Fibroblast of skin of back (primary cell): ENCODE results near the gene HYAL2. TPM values are rescaled to one million over a fixed set of nuclear protein-coding genes. Genes with fewer than 3 reads are reported as not detected.

Source experiments
- DNase-seq: peaks from one replicate; pipeline ENCODE4 v3.0.0-alpha.2; 2013
- polyA plus RNA-seq, 2 experiments: library from polyadenylated mRNA; unstranded; fragments of 120-200 nt; gene quantifications; one replicate each; pipeline ENCODE4 v1.2.1, GENCODE V29; 2013; ENCODE audit not compliant: insufficient read length in 2 of 2

The HYAL2 gene, protein sequence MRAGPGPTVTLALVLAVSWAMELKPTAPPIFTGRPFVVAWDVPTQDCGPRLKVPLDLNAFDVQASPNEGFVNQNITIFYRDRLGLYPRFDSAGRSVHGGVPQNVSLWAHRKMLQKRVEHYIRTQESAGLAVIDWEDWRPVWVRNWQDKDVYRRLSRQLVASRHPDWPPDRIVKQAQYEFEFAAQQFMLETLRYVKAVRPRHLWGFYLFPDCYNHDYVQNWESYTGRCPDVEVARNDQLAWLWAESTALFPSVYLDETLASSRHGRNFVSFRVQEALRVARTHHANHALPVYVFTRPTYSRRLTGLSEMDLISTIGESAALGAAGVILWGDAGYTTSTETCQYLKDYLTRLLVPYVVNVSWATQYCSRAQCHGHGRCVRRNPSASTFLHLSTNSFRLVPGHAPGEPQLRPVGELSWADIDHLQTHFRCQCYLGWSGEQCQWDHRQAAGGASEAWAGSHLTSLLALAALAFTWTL
- 31.7 TPM for polyA plus RNA-seq (2013, experiment 1 of 2; ENCODE audit: insufficient read length)
- polyA plus RNA-seq (2013, experiment 2 of 2; ENCODE audit: insufficient read length) = 21.3 TPM

DNA sequence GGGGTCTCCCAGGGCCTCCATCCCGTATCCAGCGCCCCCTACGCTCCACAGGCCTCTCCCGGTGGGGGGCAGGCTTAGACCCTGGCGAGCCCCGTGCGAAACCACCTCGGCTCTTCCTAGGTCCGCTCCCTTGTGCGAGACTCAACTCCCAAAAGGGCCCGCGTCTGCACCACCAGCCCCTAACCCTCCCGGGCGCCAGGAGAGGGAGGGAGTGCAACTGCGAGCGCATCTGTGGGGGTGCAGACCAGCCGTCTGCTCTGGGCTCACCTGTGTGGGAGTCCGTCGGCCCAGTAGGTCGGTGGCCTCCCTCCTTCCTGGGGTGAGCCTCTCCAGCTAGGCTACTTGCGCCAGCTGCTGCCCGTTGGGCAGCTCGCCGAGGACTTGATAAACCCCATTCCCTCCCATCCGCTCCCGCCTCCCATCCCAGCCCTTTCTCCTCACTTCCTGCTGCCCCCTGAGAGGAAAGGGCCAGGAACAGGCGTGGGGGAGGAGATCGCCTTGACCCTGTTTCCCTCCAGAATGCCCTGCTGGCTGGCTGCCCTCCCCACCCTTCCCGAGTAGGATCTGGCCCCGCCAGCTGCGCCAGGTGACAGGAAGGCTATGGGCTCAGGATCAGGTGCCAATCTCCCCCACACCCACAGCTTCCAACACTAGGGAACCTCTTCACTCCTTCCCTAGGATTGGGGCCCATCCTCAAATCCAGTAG, at the start of gene HYAL2:
Gene HYAL2 (minus strand): TSS at position 360 of the 706 bp plus-strand sequence. CDS start 2,256 bp downstream, outside the sequence.
- no peak for DNase-seq

DNA sequence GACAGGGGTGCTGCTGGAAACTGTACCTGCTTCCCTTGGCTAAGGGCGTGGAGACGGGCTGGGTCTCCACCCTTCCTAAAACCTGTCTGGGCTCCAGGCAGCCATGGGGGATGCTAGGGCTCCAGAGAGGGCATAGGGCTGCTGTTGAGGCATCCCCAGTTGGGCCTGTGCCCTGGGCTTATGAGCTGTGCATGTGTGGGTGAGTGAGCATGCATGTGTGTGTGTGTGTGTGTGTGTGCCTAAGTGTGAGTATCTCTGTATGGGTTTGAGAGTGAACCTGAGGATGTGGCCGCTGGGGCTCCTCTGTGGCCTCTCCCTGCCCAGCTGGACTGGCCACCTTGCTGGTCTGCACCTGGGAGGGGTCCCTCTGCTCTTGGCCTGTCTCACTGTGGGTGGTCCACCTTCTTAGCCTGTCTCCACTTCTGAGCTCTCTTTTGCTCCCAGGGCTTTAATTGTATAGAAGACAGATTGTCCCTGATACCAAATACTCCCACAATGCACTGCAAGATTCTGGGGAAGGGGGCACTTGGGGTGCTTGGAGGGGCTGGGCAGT, 48.7 kb upstream of the HYAL2 start:
- no peak for DNase-seq

DNA sequence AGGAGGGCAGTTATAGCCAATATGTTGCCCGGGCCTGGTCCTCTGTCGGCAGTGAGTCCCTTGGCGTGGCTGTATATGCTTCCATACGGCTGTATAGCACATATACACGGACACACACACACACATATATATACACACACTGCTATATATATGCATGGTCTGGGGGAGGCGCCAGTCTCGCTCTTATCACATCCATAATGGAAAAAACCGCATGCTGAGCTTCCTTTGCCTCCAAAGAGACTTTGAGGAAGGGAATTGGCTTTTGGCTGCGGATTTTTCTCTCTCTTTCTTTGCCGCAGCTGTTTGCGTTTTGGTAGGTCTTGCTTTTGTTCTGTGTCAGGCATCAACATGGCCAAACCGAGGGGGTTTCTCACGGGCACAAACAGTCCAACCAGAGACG, 48.0 kb upstream of the HYAL2 start:
- DNase-seq = peak; percentile 40

DNA sequence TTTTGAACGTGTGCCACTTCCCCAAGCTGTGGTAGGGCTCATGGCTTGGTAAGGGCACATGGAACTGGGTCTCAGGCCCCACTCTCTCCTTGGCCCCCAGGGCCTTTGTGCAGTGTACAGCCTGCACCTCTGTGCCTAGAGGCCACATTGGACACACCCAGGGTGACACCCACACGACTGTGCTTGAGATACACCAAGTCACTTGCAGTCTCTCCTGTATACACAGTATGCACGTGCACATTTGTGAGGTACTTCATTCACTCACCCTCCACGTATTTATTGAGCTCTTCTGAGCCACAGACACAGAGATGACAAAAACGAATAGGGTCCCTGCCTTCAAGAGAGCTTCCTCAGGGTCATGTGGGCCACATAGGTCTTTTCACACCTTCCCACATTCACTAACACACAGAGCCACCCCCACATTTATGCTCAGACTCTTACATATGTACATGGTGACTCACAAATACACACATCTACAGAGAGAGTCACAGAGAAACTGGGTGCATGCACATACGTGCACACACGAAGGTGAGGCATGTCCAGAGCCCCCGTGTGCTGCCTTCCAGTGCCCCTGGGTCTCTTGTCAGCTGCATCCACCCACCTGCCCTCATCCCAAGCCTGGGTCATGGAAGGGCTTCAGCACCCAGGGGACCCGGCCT, 46.6 kb upstream of the HYAL2 start:
- DNase-seq = no peak

DNA sequence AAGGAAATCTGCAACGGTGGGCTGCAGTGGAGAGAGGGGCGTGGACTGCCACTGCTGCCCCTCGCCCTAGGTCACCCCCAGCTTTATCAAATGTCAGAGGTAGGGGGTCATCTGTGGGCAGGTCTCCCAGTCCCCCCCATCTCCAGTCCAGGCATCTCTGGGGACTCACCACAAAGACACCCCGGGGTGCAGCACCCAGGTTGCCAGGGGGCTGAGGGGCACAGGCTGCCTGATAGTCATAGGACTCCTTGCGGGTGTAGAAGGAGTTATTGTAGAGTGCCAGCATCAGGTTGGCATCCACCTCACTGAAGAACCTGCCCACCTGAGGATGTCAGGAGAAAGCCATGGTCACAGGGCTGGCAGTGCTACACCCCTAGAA, 43.3 kb upstream of the HYAL2 start:
- no peak for DNase-seq

DNA sequence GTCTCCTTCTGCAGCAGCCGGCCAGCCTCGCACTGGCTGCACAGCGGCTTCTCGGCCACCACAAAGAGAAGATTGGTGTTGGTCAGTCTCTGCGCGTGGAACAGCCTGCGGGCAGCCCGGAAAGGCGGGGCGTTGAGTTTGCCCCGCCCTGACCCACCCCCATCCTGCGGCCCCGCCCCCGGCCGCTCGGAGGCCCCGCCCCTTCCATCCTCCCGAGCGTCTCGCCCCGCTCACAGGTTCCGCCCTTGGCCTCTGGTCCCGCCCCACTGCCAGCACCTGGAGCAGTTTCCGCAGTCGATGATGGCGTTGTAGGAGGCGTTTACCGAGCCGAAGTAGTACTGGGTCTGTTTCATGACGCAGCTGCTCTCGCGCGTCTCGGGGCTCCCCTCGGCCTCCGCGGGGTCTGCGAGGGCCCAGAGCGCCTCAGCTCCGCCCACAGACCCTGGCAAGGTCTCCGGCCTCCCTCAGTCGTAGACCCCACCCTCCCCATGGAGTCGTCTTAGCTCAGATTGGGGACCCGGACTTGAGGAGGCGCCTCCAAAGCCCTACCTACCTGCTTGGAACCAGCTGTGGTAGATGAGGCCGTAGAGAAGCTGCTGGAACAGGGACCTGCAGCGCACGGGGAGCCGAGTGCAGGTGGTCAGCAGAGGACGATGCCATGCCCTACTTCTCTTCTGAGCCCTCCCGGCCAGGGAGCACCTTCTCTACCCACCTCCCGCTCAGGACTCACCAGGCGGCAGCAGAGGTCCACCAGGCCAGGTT, 42.7 kb upstream of the HYAL2 start:
- peak; percentile 47 for DNase-seq

DNA sequence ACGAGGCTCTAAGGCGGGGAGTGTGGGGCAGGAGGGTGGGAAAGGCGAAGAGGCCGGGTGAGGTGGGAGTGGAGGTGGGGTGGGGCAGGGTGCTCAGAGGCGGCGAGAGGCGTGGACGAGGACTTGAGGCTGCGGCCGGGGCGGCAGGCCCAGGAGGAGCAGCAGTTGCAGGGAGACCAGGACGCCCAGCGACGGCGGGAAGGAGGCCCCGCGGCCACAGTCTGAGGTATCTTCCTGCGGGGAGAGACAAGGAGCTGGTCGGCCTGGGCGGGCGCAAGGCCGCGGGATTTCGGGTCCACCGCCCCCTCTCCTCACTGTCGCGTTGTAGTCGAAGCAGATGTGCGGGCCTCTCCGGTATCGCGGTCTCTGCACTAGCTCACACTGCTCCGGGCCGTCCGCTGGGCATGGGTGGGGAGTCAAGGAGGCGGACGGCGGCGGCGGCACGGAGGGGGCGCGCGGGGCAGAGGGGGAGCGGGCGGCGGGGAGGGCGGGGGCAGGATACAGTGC, 42.1 kb upstream of the HYAL2 start:
- DNase-seq = peak; percentile 31

DNA sequence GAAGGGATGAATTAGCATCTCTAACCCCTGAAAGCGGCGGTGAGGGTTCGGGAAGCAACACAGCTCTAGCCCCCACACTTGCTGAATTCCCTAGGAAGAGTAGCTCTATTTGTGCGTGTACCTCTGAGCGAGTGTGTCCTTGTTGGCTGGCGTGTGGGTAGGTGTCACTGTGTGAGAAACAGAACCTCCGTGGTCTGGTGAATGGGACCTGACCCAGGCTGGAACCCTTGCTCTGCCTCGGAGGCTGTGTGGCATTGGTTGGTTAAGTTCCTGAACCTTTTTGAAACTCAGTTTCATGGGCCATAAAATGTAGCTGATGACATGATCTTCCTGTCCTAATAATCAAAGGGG, 37.2 kb upstream of the HYAL2 start:
- no peak for DNase-seq

DNA sequence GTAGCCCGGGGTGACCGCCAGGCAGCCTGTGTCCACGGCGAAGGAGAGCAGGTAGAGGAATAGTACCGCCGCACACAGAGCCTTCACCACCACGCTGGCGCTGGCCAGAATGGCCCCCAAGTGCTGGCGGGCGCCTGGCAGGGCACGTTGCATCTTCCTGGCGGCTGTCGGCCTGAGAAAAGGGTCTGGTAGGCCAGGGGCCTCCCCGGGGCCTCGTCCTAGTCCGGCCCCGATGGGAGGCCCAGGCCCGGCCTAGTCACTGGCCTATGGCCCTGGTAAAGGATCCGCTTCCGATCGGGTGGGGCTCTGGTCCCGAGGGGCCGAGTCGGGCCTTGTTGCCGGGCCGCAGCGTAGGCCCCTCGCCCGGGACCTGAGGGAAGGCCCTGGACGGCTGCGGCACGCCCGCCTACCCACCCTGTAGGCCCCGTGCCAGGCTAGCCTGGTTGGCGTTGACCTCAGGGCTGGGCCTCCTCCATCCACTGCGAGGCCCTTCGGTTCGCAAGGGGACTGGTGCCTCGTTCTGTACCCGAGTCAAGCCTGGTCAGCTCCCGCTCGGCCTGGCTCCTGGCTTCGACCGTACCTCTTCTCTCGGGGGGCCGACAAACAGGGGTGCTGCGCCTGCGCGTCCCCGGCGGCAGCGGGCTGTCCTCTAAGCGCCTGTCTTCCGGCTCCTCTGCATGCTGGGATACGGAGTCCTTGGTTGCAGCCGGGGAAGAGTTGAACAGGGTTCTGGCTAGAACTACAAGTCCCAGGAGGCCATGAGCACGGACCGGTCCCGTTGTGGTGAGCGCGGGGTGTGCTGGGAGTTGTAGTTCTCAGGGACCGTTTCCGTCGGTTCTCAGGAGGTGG, 36.6 kb upstream of the HYAL2 start, which contains the start of gene TMEM115:
Gene TMEM115 (minus strand): TSS at position 611 of the 849 bp plus-strand sequence. CDS start 458 bp downstream, at position 153.
- DNase-seq = peak; percentile 99

DNA sequence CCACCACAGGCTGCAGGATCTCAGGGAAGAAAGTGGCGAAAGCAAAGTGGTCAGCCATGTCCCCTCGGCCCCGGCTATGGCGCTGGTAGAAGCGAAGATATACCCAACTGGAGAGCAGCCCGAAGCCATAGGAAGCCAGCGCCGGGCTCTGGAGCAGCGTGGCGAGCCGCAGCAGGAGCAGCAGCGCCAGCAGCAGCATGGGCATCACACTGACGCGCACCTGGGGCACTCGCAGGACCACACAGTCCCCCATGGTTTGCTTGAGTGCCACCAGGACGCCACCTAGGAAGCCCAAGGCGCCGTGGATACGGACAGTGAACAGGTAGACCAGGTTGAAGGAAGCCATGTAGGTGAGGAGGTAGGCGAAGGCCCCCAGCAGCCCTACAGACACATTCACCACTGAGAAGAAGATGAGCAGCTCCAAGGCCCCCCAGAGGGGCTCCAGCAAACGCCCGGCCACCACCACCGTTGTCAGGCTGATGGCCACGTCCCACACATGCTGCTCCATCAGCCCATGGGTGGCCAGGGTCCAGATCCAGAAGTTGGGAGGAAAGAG, 35.9 kb upstream of the HYAL2 start:
- no peak for DNase-seq

DNA sequence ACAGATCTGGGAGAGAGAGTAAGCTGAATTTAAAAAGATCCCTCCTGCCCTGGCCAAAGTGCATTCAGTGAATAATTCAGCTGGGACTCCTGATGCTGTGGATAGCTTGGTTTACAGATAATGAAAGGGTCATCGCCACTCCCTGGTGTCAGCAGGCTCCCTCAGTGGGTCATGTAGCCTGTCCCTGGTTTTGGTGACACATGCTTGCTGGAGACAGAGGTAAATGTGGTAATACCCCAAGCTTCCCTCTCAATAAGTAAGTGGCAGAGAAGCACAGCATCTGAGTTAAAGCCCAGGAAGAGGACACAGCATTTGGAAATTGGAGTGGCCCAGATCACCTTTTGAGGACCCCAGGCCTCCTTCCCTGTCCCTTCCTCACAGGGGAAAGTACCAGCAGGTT, 34.9 kb upstream of the HYAL2 start:
- no peak for DNase-seq

DNA sequence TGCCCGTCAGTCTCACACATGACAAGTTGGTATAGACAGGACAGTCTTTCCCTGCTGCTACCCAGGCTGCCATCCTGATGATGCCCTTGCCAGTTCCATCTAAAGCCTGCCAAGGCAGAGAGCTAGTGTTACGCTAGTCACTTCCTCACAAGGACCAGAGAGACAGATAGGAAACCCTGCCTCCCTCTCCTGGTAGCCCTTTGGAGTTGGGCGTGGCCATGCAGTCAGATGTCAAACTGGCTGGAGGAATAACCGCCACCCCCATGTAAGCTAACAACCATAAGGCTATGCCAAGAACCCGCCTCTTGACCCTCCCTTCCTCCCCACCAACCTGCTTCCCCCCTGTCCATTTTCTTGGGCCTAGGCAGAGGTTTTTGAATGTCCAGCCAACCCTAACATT, 34.0 kb upstream of the HYAL2 start:
- no peak for DNase-seq

DNA sequence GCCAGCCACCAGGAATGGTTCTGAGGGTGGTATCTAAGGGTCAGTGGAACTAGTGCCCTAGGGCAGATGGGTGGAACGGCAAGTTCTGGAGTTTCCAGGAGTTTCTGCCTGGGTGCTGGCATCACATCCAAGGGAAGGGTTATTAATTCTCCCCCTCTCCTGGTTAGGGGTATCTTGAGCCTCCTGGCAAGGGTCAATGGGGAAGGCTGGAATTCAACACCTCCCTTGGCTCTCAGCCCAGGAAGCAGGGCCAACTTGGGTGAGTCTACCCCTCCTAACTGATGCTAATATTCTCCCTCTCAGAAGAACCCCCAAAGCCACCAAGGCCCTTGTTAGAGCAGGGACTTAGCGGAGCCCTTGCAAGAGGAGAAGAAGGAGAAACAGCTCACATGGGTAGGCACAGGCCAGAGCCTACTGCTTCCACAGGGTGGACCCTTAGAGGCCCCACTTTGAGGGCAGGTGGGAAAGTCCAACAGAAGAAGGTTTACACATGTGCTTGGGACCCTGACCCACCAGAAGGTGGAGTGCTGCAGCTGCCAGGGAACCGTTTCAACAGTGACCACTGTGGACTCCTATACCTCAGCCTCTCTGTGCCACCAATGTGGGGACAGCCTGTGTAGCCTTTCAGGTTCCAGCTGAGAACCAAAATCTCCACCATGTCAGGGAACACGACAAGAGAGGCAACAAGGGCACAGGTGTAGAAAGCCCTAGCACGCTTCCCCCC, 33.4 kb upstream of the HYAL2 start:
- no peak for DNase-seq

DNA sequence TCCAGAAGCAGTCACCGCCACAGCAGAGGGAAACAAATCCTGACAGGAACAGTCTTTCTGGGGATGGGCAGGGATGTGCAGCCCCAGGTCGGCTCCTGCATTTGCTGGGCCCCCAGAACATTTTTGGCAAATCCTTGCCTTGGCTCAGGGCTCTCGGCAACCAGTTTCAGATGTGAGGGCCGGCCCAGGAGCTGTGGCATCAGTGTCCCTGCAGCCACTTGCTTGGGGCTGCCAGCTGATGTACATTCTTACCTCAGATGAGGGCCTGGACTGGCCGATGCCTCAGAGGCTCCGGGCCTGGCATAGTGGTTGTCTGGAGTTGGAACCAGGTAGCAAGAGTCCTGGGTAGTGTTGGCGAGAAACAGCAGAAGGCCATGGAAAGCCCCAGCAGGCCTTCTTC, 32.3 kb upstream of the HYAL2 start:
- no peak for DNase-seq

DNA sequence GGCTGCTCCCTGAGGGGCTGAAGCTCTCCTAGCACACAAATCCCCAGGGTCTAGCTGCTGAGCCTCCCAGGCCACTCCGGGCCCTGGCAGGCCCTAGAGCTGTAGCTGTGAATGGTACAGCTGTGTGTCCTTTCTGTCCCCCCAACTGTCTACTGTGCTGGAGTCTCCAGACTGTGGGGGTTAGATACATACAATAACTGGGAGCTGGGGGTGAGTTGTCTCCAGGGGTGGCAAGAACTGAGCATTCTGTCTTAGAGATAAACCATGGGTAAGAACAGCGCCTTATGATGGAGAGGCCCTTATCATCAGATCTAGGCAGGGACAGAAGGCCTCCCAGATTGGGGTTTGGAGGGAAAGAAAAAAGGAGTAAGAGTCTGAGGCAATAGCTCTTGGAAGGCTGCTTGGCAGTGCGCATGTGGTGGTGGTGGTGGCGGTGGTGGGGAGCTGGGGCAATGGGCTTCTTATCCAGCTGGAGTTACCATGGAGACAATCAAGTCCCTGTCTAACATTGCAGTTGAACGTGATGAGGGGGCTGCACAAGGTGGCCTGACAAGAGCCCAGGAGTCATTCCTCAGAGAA, 31.7 kb upstream of the HYAL2 start:
- DNase-seq = no peak

DNA sequence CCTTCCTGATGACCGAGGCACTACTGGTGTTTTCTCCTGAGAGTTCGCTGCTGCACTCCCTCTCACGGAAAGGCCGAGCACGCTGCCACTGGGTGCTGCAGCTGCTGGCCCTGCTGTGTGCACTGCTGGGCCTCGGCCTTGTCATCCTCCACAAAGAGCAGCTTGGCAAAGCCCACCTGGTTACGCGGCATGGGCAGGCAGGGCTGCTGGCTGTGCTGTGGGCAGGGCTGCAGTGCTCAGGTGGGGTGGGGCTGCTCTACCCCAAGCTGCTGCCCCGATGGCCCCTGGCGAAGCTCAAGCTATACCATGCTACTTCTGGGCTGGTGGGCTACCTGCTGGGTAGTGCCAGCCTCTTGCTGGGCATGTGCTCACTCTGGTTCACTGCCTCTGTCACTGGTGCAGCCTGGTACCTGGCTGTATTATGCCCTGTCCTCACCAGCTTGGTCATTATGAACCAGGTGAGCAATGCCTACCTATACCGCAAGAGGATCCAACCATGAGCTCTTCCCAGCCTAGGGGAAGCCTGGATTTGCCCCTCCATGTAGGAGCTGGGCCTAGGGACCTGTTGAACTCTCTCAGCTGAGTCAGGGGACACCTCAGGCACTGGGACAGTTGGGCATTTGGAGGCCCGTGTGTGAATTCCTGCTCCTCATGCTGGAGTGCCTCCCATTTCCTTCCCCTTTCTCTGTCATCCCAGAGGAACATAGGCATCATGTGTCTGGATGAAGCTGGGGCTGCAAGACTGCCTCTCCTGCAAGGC, 30.9 kb upstream of the HYAL2 start:
- DNase-seq = no peak

DNA sequence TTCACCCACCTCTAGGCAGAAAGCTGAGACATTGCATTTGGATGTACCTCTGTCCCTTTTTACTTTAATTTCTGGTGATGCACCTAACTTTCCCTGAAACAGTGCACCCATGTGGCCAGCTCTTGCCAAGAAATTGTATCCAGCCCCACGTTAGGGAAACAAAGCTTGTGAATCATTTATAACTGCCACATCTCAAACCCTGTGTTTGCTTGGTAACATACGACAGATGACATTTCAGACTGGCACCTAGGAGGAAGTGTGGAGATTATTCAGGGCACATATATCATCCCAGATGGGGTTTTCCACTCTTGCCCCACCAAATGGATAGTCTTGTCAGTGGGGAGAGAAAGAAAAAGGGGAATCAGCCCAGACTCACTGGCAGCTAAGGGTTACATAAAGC, 30.2 kb upstream of the HYAL2 start:
- peak; percentile 45 for DNase-seq

DNA sequence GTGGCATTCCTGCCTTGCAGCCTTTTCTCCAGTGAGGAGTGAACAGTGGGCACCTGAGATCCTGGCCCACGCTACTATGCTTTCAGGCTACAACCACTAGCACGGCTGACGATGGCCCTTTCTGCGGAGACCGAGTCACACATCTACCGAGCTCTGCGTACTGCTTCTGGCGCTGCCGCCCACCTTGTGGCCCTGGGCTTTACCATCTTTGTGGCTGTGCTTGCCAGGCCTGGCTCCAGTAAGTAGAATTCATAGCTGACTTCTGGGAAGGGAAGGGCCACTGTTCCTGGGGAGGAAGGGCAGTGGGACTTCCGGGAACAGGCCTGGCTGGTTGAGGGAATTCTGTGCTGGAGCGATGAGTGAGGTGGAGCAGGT, 28.8 kb upstream of the HYAL2 start:
- no peak for DNase-seq
